Uterus (tissue), 4 donors: ENCODE measurements around the gene UNKL. TPM values are rescaled to one million over a fixed set of nuclear protein-coding genes. Genes with fewer than 3 reads are reported as not detected.

Experiments used
- DNase-seq, 2 donors: peaks; one replicate each; pipeline ENCODE4 v3.0.0-alpha.2; 2019 to 2020
- H3K27ac ChIP-seq, 2 donors: fragments of 200-600 bp; sonication (generic); 1 replicate in 1 of 2; 2 replicates in 1 of 2; pipeline ENCODE4 v1.5.1; 2016 to 2018
- H3K27me3 ChIP-seq, 2 donors: fragments of 200-600 bp; sonication (generic); one replicate each; pipeline ENCODE4 v1.5.1; 2018 to 2019; ENCODE audit warnings: control low read depth in 1 of 2
- H3K36me3 ChIP-seq, 2 donors: fragments of 200-600 bp; sonication (generic); one replicate each; pipeline ENCODE4 v1.5.1; 2019; ENCODE audit warnings: control low read depth in 1 of 2
- H3K4me1 ChIP-seq, 2 donors: fragments of 200-600 bp; sonication (generic); one replicate each; pipeline ENCODE4 v1.5.1; 2018 to 2019; ENCODE audit warnings: control low read depth in 1 of 2
- H3K4me3 ChIP-seq, 2 donors: fragments of 200-600 bp; sonication (generic); 1 replicate in 1 of 2; 2 replicates in 1 of 2; pipeline ENCODE4 v1.5.1; 2018 to 2019; ENCODE audit warnings: mild to moderate bottlenecking in 1 of 2
- H3K9me3 ChIP-seq, 2 donors: fragments of 200-600 bp; sonication (generic); one replicate each; pipeline ENCODE4 v1.5.1; 2019; ENCODE audit warnings: control low read depth in 1 of 2
- POLR2A ChIP-seq, 2 donors: fragments of 450-650 bp; IDR thresholded peaks; one replicate each; pipeline ENCODE4 v1.6.1; 2016; ENCODE audit warnings: antibody characterized with exemption in 2 of 2, mild to moderate bottlenecking in 1 of 2, moderate library complexity in 1 of 2
- intact Hi-C: fragments of 100-400 bp; cut with DNase I; formaldehyde crosslinking; loops from one replicate; pipeline ENCODE4 v1.15.1; 2023; ENCODE audit warnings: low total_unique reads
- total RNA-seq, 4 donors: library from RNA; depleted of rRNA in 3 of 4; stranded (reverse); fragments of >200 nt in 3 of 4; gene quantifications; one replicate each; pipeline versions ENCODE4 v1.1.0 to v1.2.4, GENCODE V29; 2014 to 2023
- TF ChIP-seq, protein P1 (sequence below), 4 experiments: fragments of 200-600 bp in 2 of 4; fragments of 450-650 bp in 2 of 4; sonication (generic) in 2 of 4; IDR thresholded peaks; one replicate each; pipeline ENCODE4 v1.5.1; 2016 to 2019; ENCODE audit warnings: antibody characterized with exemption in 4 of 4, mild to moderate bottlenecking in 2 of 4, moderate library complexity in 1 of 4
- donor health status: DM: yes; HTN: yes; CAD: no.

The UNKL gene
- total RNA-seq, 4 donors from 2014 or later, result 13.5 to 63.3 (median 27.6) TPM

DNA sequence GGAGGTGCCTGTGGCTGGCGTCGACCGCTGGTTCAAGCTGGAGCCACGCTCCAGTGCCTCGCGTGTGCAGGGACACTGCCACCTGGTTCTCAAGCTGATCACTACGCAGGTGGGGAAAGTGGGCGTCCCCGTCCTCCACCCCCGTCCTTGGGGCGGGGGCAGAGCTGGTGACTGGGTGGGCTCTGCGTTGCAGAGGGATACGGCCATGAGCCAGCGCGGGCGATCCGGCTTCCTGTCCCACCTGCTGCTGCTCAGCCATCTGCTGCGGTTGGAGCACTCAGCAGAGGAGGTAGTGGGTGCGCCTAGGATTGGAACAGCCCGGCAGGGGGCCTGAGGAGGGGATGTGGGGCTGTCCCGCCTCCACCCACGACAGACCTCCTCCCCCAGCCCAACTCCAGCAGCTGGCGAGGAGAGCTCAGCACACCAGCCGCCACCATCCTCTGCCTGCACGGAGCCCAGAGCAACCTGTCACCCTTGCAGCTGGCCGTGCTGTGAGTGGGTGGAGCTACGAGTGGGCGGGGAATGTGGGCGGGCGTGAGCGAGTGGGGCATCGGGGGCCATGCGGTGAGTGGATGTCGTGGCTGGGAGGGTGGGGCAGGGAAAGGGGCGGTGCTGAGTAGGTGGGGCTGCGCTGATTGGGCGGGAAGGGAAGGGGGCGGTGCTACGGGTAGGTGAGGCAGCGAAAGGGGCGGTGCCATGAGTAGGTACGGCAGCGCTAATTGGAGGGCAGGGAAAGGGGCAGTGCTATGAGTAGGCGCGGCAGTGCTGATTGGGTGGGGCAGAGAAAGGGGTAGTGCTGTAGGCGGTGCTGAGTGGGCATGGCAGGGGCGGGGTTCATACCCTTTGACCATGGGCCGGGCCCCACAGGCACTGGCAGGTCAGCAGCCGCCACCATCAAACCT, 71.7 kb downstream of the UNKL start:
- H3K36me3 ChIP-seq, result no peaks in the 10 kb centered on the region
- no peaks in the 10 kb centered on the region for H3K9me3 ChIP-seq
- intact Hi-C loops, result no loop called here
- H3K4me3 ChIP-seq, result no peak overlapping the region
- peaks cover 0 to 3% of the 10 kb centered on the region in 2 donors for H3K27me3 ChIP-seq
- DNase-seq, result peak; percentile 67 to 71
- no peak overlapping the region for H3K27ac ChIP-seq
- no peaks in the 10 kb centered on the region for H3K4me1 ChIP-seq
- TF ChIP-seq POLR2A (IDR thresholded peaks at IDR 0.05), result no peak
- TF ChIP-seq, protein P1, sequence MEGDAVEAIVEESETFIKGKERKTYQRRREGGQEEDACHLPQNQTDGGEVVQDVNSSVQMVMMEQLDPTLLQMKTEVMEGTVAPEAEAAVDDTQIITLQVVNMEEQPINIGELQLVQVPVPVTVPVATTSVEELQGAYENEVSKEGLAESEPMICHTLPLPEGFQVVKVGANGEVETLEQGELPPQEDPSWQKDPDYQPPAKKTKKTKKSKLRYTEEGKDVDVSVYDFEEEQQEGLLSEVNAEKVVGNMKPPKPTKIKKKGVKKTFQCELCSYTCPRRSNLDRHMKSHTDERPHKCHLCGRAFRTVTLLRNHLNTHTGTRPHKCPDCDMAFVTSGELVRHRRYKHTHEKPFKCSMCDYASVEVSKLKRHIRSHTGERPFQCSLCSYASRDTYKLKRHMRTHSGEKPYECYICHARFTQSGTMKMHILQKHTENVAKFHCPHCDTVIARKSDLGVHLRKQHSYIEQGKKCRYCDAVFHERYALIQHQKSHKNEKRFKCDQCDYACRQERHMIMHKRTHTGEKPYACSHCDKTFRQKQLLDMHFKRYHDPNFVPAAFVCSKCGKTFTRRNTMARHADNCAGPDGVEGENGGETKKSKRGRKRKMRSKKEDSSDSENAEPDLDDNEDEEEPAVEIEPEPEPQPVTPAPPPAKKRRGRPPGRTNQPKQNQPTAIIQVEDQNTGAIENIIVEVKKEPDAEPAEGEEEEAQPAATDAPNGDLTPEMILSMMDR (IDR thresholded peaks at IDR 0.05), result no peak

DNA sequence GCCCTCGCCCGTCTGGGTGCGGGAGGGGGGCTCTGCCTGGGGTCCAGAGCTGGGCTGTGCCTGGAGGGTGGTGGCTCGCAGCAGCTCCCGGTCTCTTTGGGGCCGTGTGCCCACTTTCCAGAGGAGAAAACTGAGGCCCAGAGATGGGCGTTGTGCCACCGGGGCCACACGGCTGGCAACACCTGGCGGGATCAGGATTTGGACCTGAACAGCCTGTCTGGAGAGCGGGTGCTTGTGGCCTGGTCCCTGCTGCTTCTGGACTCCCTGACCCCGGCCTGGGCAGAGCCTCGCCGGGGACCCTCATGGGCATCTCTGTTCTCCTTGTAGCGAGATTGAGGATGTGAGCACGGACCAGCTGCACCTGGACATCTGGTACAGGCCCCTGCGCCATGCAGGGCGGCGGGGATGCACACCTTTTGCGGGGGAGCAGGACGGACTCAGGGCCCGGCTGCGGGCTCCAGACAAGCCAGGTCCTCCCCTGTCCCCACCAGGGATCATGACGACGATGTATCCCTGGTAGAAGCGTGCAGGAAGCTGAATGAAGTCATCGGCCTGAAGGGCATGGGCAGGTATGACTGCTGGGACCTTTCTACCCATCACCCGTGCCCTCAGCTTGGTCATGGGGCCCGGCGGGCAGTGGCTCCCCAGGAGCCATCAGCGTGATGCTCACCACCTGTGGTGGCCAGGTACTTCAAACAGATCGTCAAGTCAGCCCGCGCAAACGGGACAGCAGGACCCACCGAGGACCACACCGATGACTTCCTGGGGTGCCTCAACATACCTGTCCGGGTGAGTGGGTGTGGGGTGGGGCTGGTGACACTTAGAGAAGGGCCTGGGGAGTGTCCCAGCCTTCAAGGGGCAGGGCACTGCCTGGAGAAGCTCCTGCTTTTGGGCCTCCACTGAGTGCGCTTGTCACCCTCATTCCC, 72.7 kb downstream of the UNKL start:
- Histone ChIP-seq H3K4me3 (no peak overlapping the region), H3K36me3 (no peaks in the 10 kb centered on the region), H3K27ac (no peak overlapping the region), H3K9me3 (no peaks in the 10 kb centered on the region), H3K27me3 (peaks cover 0 to 3% of the 10 kb centered on the region in 2 donors), H3K4me1 (no peaks in the 10 kb centered on the region)
- intact Hi-C loops, result no loop called here
- DNase-seq, result no peak
- TF ChIP-seq, protein P1 (IDR thresholded peaks at IDR 0.05), result no peak
- TF ChIP-seq POLR2A (IDR thresholded peaks at IDR 0.05), result no peak

DNA sequence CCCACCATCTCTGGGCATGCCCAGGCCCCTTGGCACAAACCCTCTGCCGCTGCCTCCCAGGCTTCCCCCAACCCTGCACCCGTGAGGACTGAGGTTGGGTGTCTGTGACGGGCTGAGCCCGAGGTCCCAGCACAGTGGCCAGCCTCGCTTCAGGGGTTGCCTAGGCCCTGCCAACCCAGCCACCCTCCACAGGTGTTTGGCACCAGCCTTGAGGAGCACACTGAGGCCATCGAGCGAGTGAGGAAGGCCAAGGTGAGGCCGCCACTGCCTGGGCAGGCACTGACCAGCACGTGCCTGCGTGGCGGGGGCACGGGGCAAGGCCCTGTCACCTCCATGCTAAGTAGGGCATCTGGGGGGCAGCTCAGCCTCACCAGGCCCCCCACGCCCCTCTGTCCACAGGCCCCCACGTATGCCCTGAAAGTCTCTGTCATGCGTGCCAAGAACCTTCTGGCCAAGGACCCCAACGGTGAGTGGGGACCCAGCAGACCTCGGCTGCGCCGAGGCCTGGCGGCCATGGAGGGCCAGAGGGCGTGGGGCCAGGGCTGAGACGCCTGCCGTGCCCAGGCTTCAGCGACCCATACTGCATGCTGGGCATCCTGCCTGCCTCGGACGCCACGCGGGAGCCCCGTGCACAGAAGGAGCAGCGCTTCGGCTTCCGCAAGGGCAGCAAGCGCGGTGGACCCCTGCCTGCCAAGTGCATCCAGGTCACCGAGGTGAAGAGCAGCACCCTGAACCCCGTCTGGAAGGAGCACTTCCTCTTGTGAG, 73.6 kb downstream of the UNKL start:
- no peaks in the 10 kb centered on the region for H3K9me3 ChIP-seq
- no peaks in the 10 kb centered on the region for H3K4me1 ChIP-seq
- H3K27me3 ChIP-seq, result peaks cover 0 to 3% of the 10 kb centered on the region in 2 donors
- intact Hi-C loops, result no loop called here
- H3K36me3 ChIP-seq, result no peaks in the 10 kb centered on the region
- no peak overlapping the region for H3K27ac ChIP-seq
- DNase-seq, result no peak
- TF ChIP-seq, protein P1 (IDR thresholded peaks at IDR 0.05), result no peak
- no peak for TF ChIP-seq POLR2A (IDR thresholded peaks at IDR 0.05)
- no peak overlapping the region for H3K4me3 ChIP-seq

DNA sequence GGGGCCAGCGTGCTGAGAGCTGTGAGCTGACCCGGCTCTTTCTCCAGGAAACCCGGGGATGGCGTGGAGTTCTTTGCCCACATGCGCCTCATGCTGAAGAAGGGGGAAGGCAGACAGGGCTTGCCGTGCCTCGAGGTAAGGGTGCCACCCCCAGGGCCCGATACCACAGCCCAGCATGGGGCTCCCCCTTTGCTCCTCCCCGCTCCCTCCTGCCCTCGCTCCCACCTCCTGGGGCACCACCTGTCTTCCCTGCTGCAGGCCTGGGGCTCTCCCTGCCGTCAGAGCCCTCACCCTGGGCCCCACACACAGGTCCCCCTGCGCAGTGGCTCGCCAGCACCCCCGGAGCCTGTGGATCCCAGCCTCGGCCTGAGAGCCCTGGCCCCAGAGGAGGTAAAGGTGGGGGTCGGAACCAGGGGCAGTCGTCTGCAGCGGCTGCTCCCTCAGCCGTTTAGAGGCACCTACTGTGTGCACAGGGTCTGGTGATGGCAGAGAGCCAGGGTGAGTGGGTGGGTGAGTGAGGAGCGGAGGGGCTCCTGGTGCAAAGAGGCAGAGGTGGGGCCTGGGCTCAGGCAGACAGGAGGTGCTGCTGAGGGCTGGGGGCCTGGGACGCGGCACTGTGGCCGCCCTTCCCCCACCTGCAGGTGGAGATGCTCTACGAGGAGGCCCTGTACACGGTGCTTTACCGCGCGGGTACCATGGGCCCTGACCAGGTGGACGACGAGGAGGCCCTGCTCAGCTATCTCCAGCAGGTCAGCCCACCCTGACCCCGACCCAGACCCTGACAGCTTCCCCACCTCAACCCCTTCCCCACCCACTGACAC, 75.4 kb downstream of the UNKL start:
- Histone ChIP-seq H3K27ac (no peak overlapping the region), H3K4me1 (peaks cover 0 to 3% of the 10 kb centered on the region in 2 donors), H3K9me3 (no peaks in the 10 kb centered on the region), H3K27me3 (peaks cover 6 to 13% of the 10 kb centered on the region in 2 donors), H3K4me3 (no peak overlapping the region), H3K36me3 (no peaks in the 10 kb centered on the region)
- TF ChIP-seq, protein P1 (IDR thresholded peaks at IDR 0.05), result no peak
- no peak for TF ChIP-seq POLR2A (IDR thresholded peaks at IDR 0.05)
- no peak for DNase-seq
- intact Hi-C loops, result no loop called here
